GM06990 (cell line): ENCODE data around the gene RANBP10.

Experiments
- DNase-seq: peaks from one replicate; pipeline ENCODE4 v3.0.0-alpha.2; 2011; ENCODE audit not compliant: insufficient read length; ENCODE audit errors: extremely low read depth
- H3K27me3 ChIP-seq: replicated peaks from 2 replicates; pipeline ENCODE4 v1.6.0; 2011; ENCODE audit warnings: low read length; ENCODE audit not compliant: control insufficient read depth, insufficient read depth
- H3K36me3 ChIP-seq: 2 replicates; pipeline ENCODE4 v1.5.1; 2011; ENCODE audit warnings: low read length; ENCODE audit not compliant: control insufficient read depth, insufficient read depth
- H3K4me3 ChIP-seq: replicated peaks from 2 replicates; pipeline ENCODE4 v1.5.1; 2011; ENCODE audit warnings: low read depth, mild to moderate bottlenecking, control low read depth, low read length
- CTCF ChIP-seq: IDR thresholded peaks from 2 replicates; pipeline ENCODE4 v1.5.1; 2011; ENCODE audit warnings: low read length, control low read depth, mild to moderate bottlenecking, inconsistent platforms; ENCODE audit not compliant: insufficient read depth, poor library complexity, severe bottlenecking

RANBP10 gene

GRCh38 chr16:67734731-67735201, 71.6 kb downstream of the RANBP10 start:
- Histone ChIP-seq H3K27me3 (no peaks in the 10 kb centered on the region), H3K36me3 (peaks cover 21% of the 10 kb centered on the region), H3K4me3 (no peak overlapping the region)
- TF ChIP-seq CTCF, result no peak
- DNase-seq, result no peak

- no peak for DNase-seq
- Histone ChIP-seq H3K4me3 (no peak overlapping the region), H3K36me3 (peaks cover 28% of the 10 kb centered on the region), H3K27me3 (no peaks in the 10 kb centered on the region)
- TF ChIP-seq CTCF, result no peak
These were observed 72.5 kb downstream of the RANBP10 start for GRCh38 chr16:67733734-67734470.

GRCh38 chr16:67731753-67732095, 74.6 kb downstream of the RANBP10 start:
- peaks cover 40% of the 10 kb centered on the region for H3K36me3 ChIP-seq
- no peak for DNase-seq
- no peaks in the 10 kb centered on the region for H3K27me3 ChIP-seq
- no peak for TF ChIP-seq CTCF
- H3K4me3 ChIP-seq, result no peak overlapping the region

- peaks cover 43% of the 10 kb centered on the region for H3K36me3 ChIP-seq
- H3K27me3 ChIP-seq, result no peaks in the 10 kb centered on the region
- H3K4me3 ChIP-seq, result no peak overlapping the region
- no peak for DNase-seq
- no peak for TF ChIP-seq CTCF
These were observed 75.1 kb downstream of the RANBP10 start for GRCh38 chr16:67731071-67731752.

- Histone ChIP-seq H3K27me3 (no peaks in the 10 kb centered on the region), H3K36me3 (peaks cover 44% of the 10 kb centered on the region)
- TF ChIP-seq CTCF, result no peak
These were observed 76.0 kb downstream of the RANBP10 start for GRCh38 chr16:67730326-67730725.

More at GRCh38 chr16:67730326-67730725, 76.0 kb downstream of the RANBP10 start:
- DNase-seq, result no peak
- no peak overlapping the region for H3K4me3 ChIP-seq
